GM21825 (cell line): ENCODE measurements around the gene FAM169A.
A peak's percentile ranks its signal among the peaks of the same experiment; 100 is the strongest.
"Not testable (repeated sequence)": the region's sequence is repeated elsewhere in the genome, so short reads cannot be mapped to it uniquely, and the experiment has no call there.

Experiments
- ATAC-seq: cut with Tn5 transposase; IDR thresholded peaks from one replicate; pipeline ENCODE4 v1.9.1; 2021; ENCODE audit warnings: mild to moderate bottlenecking, moderate library complexity; ENCODE audit not compliant: unreplicated experiment

FAM169A gene

DNA sequence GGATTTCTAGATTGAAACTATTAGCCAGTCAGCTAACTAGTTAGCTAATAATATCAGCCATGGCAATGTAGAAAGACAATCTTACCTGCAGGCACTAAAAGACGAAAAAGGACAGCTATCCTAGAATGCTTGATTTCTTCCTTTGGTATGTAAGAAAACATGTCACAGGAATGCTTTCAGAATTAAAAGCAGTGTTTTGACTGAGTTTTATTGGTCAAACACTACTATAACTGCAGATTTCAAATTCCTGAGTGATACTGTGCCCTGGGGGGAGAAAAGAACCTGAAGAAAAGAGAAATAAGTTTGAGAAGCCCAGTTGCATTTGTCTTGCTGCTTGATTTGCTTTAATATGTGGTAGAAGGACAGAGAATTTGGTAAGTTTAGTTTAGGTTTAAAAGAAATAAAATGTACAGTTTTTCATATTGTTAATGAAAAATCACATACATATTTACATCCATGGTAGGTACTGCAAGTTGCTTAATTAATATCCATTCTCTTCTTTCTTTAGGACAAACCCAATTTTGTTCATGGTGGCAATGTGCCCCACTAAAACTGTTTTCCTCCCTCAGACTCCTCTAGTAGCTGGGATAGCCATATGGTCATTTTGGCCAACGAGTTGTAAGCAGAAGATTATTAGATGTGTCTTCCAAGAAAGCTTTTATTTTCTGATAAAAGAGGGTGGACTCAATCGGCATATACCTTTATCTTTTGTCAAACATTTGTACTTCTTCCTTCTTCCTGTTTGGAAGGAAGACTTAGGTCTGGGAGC lies 4.3 kb upstream of the FAM169A start:
- ATAC-seq = no peak

- ATAC-seq = not testable (repeated sequence)
Observed at GRCh38 chr5:74869414-74869813, 3.2 kb upstream of the FAM169A start.

- no peak for ATAC-seq
Observed at GRCh38 chr5:74866596-74867162, 492 bp upstream of the FAM169A start.

DNA sequence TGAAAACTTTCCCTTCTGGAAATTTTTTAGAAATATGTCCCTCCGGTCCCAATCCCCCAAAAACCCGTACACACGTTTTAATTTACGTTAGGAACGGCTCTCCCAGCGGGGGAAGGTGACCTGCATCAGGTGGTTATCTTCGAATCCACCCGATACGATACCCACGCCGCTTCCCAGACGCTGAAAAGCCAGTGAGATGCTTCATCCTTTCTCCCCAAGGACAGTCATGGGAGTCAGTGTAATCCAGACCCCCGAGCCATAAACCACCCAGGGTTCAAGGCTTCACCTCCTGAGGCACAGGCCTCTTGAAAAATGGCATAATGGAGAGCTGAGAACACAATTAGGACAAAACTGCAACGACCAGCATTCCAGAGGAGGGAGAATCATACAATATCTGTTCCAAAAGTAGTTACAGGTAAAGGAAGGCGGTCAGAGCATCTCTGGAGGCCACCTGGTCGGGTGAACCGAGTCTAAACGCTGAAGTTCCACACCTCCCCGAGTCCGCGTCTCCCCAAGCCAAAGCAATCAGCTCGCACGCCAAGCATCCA lies 857 bp downstream of the FAM169A start:
- peak; percentile 16 for ATAC-seq

DNA sequence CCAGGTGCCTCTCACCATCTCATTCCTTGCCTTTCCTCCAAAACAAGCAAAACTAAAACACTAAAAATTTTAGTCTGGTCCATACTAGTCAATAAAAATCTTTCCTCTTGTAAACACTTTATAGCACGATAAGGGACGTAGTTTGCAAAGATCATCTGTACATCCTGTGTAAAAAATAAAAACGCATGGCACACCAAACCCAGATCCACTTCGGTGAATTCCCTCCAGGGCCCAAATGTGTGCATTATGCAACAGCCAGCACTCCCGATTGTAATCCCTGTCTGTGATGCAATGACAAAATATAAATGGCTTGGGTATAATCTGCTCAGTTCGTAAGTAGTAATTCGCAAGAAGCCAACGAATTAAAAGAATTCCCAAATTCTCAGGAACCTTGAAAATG lies 1.4 kb downstream of the FAM169A start:
- no peak for ATAC-seq

- ATAC-seq = no peak
Observed at GRCh38 chr5:74863726-74864125, 2.5 kb downstream of the FAM169A start.

DNA sequence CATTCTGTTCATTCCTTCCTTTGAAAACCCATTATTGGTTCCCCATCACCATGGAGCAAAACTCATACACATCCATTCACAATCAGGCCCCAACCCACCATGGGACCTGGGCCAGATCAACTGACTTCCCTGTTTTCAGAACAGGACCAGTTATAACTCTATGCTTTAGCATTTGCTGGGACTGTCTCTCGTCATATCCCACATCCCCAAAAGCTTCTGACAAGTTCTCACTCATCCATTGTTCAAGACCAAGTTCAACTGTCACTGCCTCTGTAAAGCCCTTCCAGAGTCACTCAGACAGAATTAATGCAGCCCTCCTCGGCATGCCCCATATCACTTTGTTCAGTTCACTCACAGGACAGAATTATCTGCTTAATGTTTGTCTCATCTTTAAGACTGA lies 4.0 kb downstream of the FAM169A start:
- no peak for ATAC-seq

GRCh38 chr5:74856975-74857374 lies 9.2 kb downstream of the FAM169A start:
- not testable (repeated sequence) for ATAC-seq

GRCh38 chr5:74853256-74853655 lies 12.9 kb downstream of the FAM169A start:
- no peak for ATAC-seq

GRCh38 chr5:74851684-74852353 lies 14.4 kb downstream of the FAM169A start:
- no peak for ATAC-seq

- ATAC-seq = no peak
Observed at GRCh38 chr5:74850789-74851425, 15.3 kb downstream of the FAM169A start.

GRCh38 chr5:74850030-74850429 lies 16.2 kb downstream of the FAM169A start:
- ATAC-seq = no peak

- no peak for ATAC-seq
Observed at GRCh38 chr5:74848553-74849025, 17.6 kb downstream of the FAM169A start.

DNA sequence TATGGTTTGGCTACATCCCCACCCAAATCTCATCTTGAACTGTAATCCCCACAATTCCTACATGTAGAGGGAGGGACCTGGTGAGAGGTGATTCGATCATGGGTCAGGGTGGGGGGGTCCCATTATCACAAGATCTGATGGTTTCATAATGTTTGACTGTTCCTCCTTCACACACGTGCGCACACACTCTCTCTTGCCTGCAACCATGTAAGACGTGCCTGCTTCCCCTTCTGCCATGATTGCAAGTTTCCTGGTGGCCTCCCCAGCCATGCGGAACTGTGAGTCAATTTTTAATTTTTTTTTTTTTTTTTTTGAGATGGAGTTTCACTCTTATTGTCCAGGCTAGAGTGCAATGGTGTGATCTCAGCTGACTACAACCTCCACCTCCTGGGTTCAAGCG lies 27.0 kb downstream of the FAM169A start:
- ATAC-seq = no peak

DNA sequence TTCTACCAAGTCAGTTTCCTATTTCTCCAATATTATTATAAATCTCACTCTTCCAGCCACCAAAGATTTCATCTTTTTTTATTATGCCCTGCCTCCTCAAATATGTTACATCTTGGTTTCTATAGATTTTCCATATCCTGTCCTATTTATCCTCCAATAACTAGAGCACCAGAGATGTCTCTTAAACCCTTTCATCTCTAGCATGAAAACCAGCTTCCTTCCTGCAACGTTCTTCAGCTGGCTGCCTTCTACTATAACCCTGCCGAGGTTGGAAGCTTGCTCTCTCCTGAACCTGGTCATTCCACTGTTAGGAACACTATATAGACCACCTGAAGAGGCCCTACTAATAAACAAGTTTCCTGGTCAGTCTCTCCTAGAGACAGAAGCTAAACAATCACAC lies 27.9 kb downstream of the FAM169A start:
- ATAC-seq = no peak

GRCh38 chr5:74837115-74837514 lies 29.1 kb downstream of the FAM169A start:
- ATAC-seq = no peak

DNA sequence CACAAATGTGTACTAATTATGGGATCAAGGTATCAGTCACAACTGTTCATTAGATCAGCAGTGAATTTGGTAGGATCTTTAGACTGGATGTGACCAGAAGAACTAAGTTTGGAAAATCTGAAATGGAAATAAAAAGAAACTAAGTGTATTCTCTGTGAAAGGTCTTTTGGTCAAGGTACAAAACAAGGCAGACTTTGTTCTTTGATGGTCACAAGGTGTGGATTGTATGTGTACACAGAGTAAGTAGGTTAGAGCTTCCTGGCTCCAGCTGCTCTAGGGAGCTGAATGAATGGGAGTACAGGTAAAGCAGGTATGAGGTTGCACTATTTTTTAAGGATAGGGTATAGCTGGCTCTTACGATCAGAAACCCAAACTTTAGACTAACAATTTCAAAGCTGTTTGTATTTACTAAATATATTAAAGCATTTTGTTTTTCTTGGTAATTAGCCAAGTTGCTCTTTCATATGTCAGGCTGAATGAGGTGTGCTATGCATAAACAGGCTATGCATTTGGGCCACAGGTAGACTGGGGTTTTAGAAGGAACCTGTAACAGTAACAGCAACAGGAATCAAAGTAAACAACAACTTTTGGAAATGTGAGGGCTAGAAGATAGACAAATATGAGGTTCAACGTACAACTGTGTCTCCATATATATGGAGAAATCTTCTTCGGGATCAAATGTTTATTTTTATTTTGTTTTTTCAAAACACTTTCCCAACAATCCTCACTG lies 32.5 kb downstream of the FAM169A start:
- ATAC-seq = no peak

- ATAC-seq = no peak
Observed at GRCh38 chr5:74829413-74829812, 36.8 kb downstream of the FAM169A start.

GRCh38 chr5:74822288-74822687 lies 43.9 kb downstream of the FAM169A start:
- ATAC-seq = no peak

GRCh38 chr5:74816875-74817274 lies 49.3 kb downstream of the FAM169A start:
- ATAC-seq = no peak

- ATAC-seq = no peak
Observed at GRCh38 chr5:74810915-74811314, 55.3 kb downstream of the FAM169A start.
